Astrocyte (in vitro differentiated cells and primary cell): ENCODE results near the gene CYP46A1. TPM values are rescaled to one million over a fixed set of nuclear protein-coding genes. Genes with fewer than 3 reads are reported as not detected.
A peak's percentile ranks its signal among the peaks of the same experiment; 100 is the strongest.

Source experiments
- DNase-seq: peaks from one replicate; pipeline ENCODE4 v3.0.0-alpha.2; 2010; ENCODE audit warnings: low read depth
- FAIRE-seq: peaks from 2 replicates; lab custom pipeline; 2011; peaks lifted over from hg19 to GRCh38; lab: Jason Lieb, UNC
- H2AFZ ChIP-seq: 2 replicates; pipeline ENCODE4 v1.6.0; 2012; ENCODE audit warnings: low read depth, low read length, inconsistent platforms
- H3K27ac ChIP-seq: 2 replicates; pipeline ENCODE4 v1.5.1; 2011; ENCODE audit warnings: low read depth, low read length, inconsistent platforms
- H3K27me3 ChIP-seq: 2 replicates; pipeline ENCODE4 v1.6.0; 2011; ENCODE audit warnings: low read length, inconsistent platforms; ENCODE audit not compliant: insufficient read depth
- H3K36me3 ChIP-seq: 2 replicates; pipeline ENCODE4 v1.5.1; 2011; ENCODE audit warnings: low read length, inconsistent platforms; ENCODE audit not compliant: insufficient read depth
- H3K4me1 ChIP-seq: 2 replicates; pipeline ENCODE4 v1.5.1; 2011; ENCODE audit warnings: low read length, inconsistent platforms; ENCODE audit not compliant: insufficient read depth
- H3K4me2 ChIP-seq: 2 replicates; pipeline ENCODE4 v1.6.0; 2012; ENCODE audit warnings: low read length, inconsistent platforms
- H3K4me3 ChIP-seq: 2 replicates; pipeline ENCODE4 v1.5.1; 2011; ENCODE audit warnings: low read depth, mild to moderate bottlenecking, low read length, inconsistent platforms; ENCODE audit not compliant: insufficient read depth
- H3K79me2 ChIP-seq: 2 replicates; pipeline ENCODE4 v1.6.0; 2012; ENCODE audit warnings: mild to moderate bottlenecking, low read length, inconsistent platforms; ENCODE audit not compliant: insufficient read depth
- H3K9ac ChIP-seq: 2 replicates; pipeline ENCODE4 v1.6.0; 2012; ENCODE audit warnings: mild to moderate bottlenecking, low read length, inconsistent platforms
- H3K9me3 ChIP-seq: 2 replicates; pipeline ENCODE4 v1.5.1; 2012; ENCODE audit warnings: low read depth, mild to moderate bottlenecking, low read length, inconsistent platforms; ENCODE audit not compliant: insufficient read depth
- H4K20me1 ChIP-seq: 2 replicates; pipeline ENCODE4 v1.6.0; 2012; ENCODE audit warnings: low read length, inconsistent platforms; ENCODE audit not compliant: insufficient read depth
- H3K27ac Mint-ChIP-seq: one replicate; pipeline ENCODE4 v1.8.0; 2021; ENCODE audit warnings: mild to moderate bottlenecking, mixed read lengths; ENCODE audit not compliant: unreplicated experiment
- H3K27me3 Mint-ChIP-seq: one replicate; pipeline ENCODE4 v1.8.0; 2021; ENCODE audit warnings: low read depth, mixed read lengths; ENCODE audit not compliant: unreplicated experiment
- H3K36me3 Mint-ChIP-seq: one replicate; pipeline ENCODE4 v1.8.0; 2021; ENCODE audit warnings: low read depth, mixed read lengths; ENCODE audit not compliant: unreplicated experiment
- H3K4me1 Mint-ChIP-seq: one replicate; pipeline ENCODE4 v1.8.0; 2021; ENCODE audit warnings: low read depth, mixed read lengths; ENCODE audit not compliant: unreplicated experiment
- H3K4me3 Mint-ChIP-seq: one replicate; pipeline ENCODE4 v1.8.0; 2021; ENCODE audit warnings: mild to moderate bottlenecking, moderate library complexity, mixed read lengths; ENCODE audit not compliant: unreplicated experiment
- H3K9me3 Mint-ChIP-seq: one replicate; pipeline ENCODE4 v1.8.0; 2021; ENCODE audit warnings: mild to moderate bottlenecking, mixed read lengths; ENCODE audit not compliant: unreplicated experiment
- CTCF ChIP-seq: IDR thresholded peaks from 2 replicates; pipeline ENCODE4 v1.5.1; 2011; ENCODE audit warnings: low read depth, mild to moderate bottlenecking, inconsistent platforms, low read length, moderate library complexity; ENCODE audit not compliant: insufficient read depth
- EZH2 ChIP-seq: IDR thresholded peaks from 2 replicates; pipeline ENCODE4 v1.6.1; 2012; ENCODE audit warnings: mild to moderate bottlenecking, low read length, inconsistent platforms; ENCODE audit not compliant: insufficient read depth
- total RNA-seq: library from RNA; stranded (reverse); gene quantifications from 2 replicates; pipeline ENCODE4 v1.2.1, GENCODE V29; 2021

The CYP46A1 gene
- total RNA-seq, 1 donor from 2014 or later = 0.52 TPM

- Histone ChIP-seq H3K4me1 (peaks cover 17% of the 10 kb centered on the region), H3K9ac (peak within 1 kb of the TSS; percentile 64), H3K4me2 (peak within 1 kb of the TSS; percentile 83), H4K20me1 (no peaks in the 10 kb centered on the region), H2AFZ (peak within 1 kb of the TSS; percentile 94), H3K27ac (no peak within 1 kb of the TSS), H3K9me3 (no peaks in the 10 kb centered on the region), H3K36me3 (no peaks in the 10 kb centered on the region), H3K4me3 (peak within 1 kb of the TSS; percentile 29), H3K27me3 (no peaks in the 10 kb centered on the region), H3K79me2 (no peaks in the 10 kb centered on the region)
- peak; percentile 39 for DNase-seq
- peak within 1 kb of the TSS; percentile 54 for H3K4me3 Mint-ChIP-seq
- H3K36me3 Mint-ChIP-seq = no peaks in the 10 kb centered on the region
- TF ChIP-seq CTCF (no peak), EZH2 (no peak)
- H3K27me3 Mint-ChIP-seq = peaks cover 21% of the 10 kb centered on the region
- H3K4me1 Mint-ChIP-seq = peaks cover 12% of the 10 kb centered on the region
- no peak for FAIRE-seq
- H3K27ac Mint-ChIP-seq = peak within 1 kb of the TSS; percentile 10
- H3K9me3 Mint-ChIP-seq = peaks cover 5% of the 10 kb centered on the region
Measured at GRCh38 chr14:99644723-99645544, 39.2 kb upstream of the CYP46A1 start, which contains the start of gene HHIPL1. HHIPL1 (plus strand) TSS chr14:99645129; CDS start chr14:99645208, 79 bp downstream.

DNA sequence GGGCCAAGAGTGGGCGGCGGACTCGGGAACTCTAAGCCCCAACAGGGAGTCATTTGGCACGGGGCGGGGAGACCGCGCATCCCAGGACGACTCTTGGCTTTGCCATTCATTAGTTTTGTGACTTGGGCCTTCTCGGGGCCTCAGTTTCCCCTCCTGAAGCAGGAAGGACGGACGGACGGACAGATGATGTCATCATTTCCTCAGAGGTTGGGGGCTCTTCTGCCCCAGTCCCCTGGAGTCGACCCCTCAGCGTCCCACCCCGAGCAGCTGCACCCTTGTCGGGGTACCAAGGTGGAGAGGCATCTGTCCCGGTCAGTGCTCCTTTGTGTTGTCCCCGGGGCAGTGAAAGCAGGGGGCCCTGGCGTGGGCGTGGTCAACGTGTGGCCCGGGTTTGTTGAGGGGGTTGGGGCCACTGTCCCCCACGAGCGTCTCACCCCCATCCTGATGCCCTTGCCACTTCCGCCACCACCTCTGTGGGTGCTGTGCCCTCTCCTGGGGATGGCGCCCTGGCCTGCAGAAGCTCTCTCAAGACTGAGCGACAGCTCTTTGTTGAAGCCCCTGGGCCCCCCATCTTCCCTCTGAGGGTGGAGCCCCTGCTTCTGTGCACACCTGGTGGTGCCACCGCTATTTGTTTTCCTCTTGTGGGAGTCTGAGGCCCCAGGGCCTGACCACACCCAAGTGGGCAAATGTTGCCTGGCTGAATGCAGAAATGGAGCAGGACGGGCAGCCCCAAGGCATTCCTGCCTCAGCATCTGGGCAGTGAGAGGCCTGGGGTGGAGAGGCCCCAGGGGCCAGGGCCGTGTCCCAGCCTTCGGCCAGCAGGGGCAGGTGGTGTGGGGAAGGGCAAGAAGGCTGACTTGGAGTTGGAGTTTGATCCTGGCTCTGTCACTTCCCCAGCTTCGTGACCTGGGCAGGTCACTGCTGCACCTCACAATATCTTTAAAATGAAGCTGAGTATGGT lies 38.3 kb upstream of the CYP46A1 start:
- Mint-ChIP-seq H3K4me1 (peaks cover 12% of the 10 kb centered on the region), H3K9me3 (peaks cover 5% of the 10 kb centered on the region), H3K4me3 (peak overlapping the region; percentile 54), H3K36me3 (no peaks in the 10 kb centered on the region), H3K27ac (no peak overlapping the region), H3K27me3 (peaks cover 20% of the 10 kb centered on the region)
- DNase-seq (no peak), FAIRE-seq (no peak)
- H3K79me2 ChIP-seq = no peaks in the 10 kb centered on the region
- no peaks in the 10 kb centered on the region for H4K20me1 ChIP-seq
- peak overlapping the region; percentile 83 for H3K4me2 ChIP-seq
- no peak overlapping the region for H3K27ac ChIP-seq
- H3K4me3 ChIP-seq = peak overlapping the region; percentile 29
- H2AFZ ChIP-seq = peak overlapping the region; percentile 94
- H3K4me1 ChIP-seq = peaks cover 18% of the 10 kb centered on the region
- no peaks in the 10 kb centered on the region for H3K36me3 ChIP-seq
- H3K9ac ChIP-seq = peak overlapping the region; percentile 64
- TF ChIP-seq EZH2 (no peak), CTCF (no peak)
- H3K27me3 ChIP-seq = no peaks in the 10 kb centered on the region
- H3K9me3 ChIP-seq = no peaks in the 10 kb centered on the region
